Activated CD4-positive, alpha-beta T cell treated with anti-CD3 and anti-CD28 coated beads, Interleukin-2, amount 50 U/mL, for 24 hours (primary cell): ENCODE measurements around the gene AMACR.
"Not testable (repeated sequence)": the region's sequence is repeated elsewhere in the genome, so short reads cannot be mapped to it uniquely, and the experiment has no call there.

ENCODE experiments used
- DNase-seq, 2 donors: peaks; one replicate each; pipeline ENCODE4 v3.0.0-alpha.2; 2020; ENCODE audit warnings: low read depth in 1 of 2, low spot score in 1 of 2

The AMACR gene

GRCh38 chr5:34037726-34038125, 29.9 kb upstream of the AMACR start:
- no peak for DNase-seq

- no peak for DNase-seq
Observed at GRCh38 chr5:34035756-34036155, 27.9 kb upstream of the AMACR start.

- DNase-seq = no peak
Observed at GRCh38 chr5:34034534-34035327, 26.9 kb upstream of the AMACR start.

GRCh38 chr5:34031966-34032365, 24.1 kb upstream of the AMACR start:
- DNase-seq = no peak

- DNase-seq = no peak
Observed at GRCh38 chr5:34031117-34031516, 23.3 kb upstream of the AMACR start.

GRCh38 chr5:34030585-34030984, 22.7 kb upstream of the AMACR start:
- DNase-seq = not testable (repeated sequence)

GRCh38 chr5:34030048-34030447, 22.2 kb upstream of the AMACR start:
- DNase-seq = no peak

- DNase-seq = no peak
Observed at GRCh38 chr5:34028349-34028748, 20.5 kb upstream of the AMACR start.

GRCh38 chr5:34026089-34026761, 18.4 kb upstream of the AMACR start:
- no peak for DNase-seq

GRCh38 chr5:34022121-34022705, 14.4 kb upstream of the AMACR start:
- peak in 1 of 2 donors; percentile 17 for DNase-seq

GRCh38 chr5:34021334-34021733, 13.5 kb upstream of the AMACR start:
- DNase-seq = no peak

GRCh38 chr5:34020726-34021125, 12.9 kb upstream of the AMACR start:
- DNase-seq = no peak

GRCh38 chr5:34017254-34017653, 9.4 kb upstream of the AMACR start:
- DNase-seq = no peak

- DNase-seq = no peak
Observed at GRCh38 chr5:34016750-34017149, 8.9 kb upstream of the AMACR start.

- no peak for DNase-seq
Observed at GRCh38 chr5:34016222-34016621, 8.4 kb upstream of the AMACR start.

GRCh38 chr5:34015120-34015822, 7.4 kb upstream of the AMACR start:
- DNase-seq = no peak

- DNase-seq = no peak
Observed at GRCh38 chr5:34014626-34015025, 6.8 kb upstream of the AMACR start.

- DNase-seq = no peak
Observed at GRCh38 chr5:34013547-34013946, 5.7 kb upstream of the AMACR start.

- DNase-seq = no peak
Observed at GRCh38 chr5:34012791-34013190, 4.9 kb upstream of the AMACR start.

- DNase-seq = no peak
Observed at GRCh38 chr5:34011536-34011935, 3.7 kb upstream of the AMACR start.

GRCh38 chr5:34010146-34010545, 2.3 kb upstream of the AMACR start:
- not testable (repeated sequence) for DNase-seq

- no peak for DNase-seq
Observed at GRCh38 chr5:34009610-34010009, 1.8 kb upstream of the AMACR start.
